Measurements from ENCODE around the gene LARGE1.

LARGE1 gene

DNA sequence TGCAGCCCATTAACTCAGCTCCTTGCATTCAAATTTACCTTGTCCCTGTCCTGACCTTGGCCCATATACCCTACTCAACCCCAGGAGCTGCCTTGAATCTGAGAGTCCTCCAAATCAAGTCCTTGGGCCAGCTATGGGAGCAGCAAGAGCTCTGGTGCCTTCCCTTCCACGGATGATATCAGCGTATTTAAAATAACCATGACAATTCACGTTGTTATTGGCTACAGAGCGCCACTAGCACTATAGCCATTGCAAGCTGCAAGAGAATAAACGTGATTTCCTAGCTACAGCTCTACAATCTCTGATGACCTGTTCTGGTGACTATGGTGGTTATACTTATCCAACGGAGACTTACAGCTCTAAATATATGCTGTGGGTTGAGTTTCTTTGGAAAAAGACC is 357.8 kb downstream of the LARGE1 start:
- Histone ChIP-seq H4K20me1 (ENCODE audit: low read depth, low read length) (no peaks in the 10 kb centered on the region), H2AFZ (ENCODE audit: low read depth, low read length, severe bottlenecking) (no peak overlapping the region), H3K36me3 (ENCODE audit: low read length) (no peaks in the 10 kb centered on the region), H3K9ac (ENCODE audit: low read length) (no peak overlapping the region), H3K79me2 (ENCODE audit: insufficient read depth, low read length) (no peaks in the 10 kb centered on the region), H3K4me2 (ENCODE audit: low read depth, low read length, poor library complexity, severe bottlenecking) (no peak overlapping the region), H3F3A (ENCODE audit: insufficient read depth) (no peaks in the 10 kb centered on the region), H3K9me2 (replicated peaks; ENCODE audit: insufficient read depth, low read length) (no peaks in the 10 kb centered on the region), H3K9me3 (ENCODE audit: insufficient read depth, low read length) (no peaks in the 10 kb centered on the region), H3K4me3 (ENCODE audit: insufficient read depth, low read length, poor library complexity, severe bottlenecking) (no peak overlapping the region), H3K27ac (ENCODE audit: low read depth, low read length) (no peak overlapping the region), H3K27me3 (ENCODE audit: low read length) (no peaks in the 10 kb centered on the region)
- no peak for TF ChIP-seq EZH2phosphoT487 (conservative IDR thresholded peaks at IDR 0.05; ENCODE audit: low read length)
- TF ChIP-seq, protein P1, sequence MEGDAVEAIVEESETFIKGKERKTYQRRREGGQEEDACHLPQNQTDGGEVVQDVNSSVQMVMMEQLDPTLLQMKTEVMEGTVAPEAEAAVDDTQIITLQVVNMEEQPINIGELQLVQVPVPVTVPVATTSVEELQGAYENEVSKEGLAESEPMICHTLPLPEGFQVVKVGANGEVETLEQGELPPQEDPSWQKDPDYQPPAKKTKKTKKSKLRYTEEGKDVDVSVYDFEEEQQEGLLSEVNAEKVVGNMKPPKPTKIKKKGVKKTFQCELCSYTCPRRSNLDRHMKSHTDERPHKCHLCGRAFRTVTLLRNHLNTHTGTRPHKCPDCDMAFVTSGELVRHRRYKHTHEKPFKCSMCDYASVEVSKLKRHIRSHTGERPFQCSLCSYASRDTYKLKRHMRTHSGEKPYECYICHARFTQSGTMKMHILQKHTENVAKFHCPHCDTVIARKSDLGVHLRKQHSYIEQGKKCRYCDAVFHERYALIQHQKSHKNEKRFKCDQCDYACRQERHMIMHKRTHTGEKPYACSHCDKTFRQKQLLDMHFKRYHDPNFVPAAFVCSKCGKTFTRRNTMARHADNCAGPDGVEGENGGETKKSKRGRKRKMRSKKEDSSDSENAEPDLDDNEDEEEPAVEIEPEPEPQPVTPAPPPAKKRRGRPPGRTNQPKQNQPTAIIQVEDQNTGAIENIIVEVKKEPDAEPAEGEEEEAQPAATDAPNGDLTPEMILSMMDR (IDR thresholded peaks at IDR 0.05; ENCODE audit: insufficient read depth, low read length, poor library complexity, severe bottlenecking) = no peak

DNA sequence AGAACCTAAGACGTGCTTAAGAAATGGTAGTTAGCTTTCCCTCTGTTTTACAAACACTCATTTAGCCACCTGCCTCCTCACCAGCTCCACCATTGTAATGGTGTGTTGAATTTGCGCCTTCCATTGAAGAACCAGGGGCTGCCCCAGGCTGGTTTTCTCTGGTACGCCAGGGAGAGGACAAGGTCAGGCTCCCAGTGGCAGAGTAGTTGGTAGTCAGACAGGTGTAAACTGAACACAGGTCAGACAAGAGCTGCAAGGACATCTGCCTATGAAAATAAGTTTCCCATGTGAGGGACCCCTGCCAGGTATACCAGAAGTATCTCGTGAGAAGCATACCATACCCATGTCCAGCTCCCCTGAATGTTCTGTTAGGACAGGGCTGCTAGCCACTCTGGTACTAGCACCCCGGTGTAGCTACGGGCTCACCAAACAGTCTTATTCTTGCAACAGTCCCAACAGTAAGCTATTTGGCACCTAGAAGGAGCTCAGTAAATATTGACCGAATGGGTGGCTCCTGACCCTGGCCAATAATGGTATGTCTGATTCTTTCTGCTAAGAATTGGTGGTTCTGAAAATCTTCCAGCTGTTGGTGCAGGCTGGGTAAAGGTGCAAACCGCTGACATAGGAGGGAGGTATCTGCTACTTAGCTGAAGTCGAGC is 359.0 kb downstream of the LARGE1 start:
- Histone ChIP-seq H2AFZ (ENCODE audit: low read depth, low read length, severe bottlenecking) (no peak overlapping the region), H3K9me2 (replicated peaks; ENCODE audit: insufficient read depth, low read length) (no peaks in the 10 kb centered on the region), H3F3A (ENCODE audit: insufficient read depth) (no peaks in the 10 kb centered on the region), H3K27me3 (ENCODE audit: low read length) (no peaks in the 10 kb centered on the region), H3K36me3 (ENCODE audit: low read length) (no peaks in the 10 kb centered on the region), H3K4me3 (ENCODE audit: insufficient read depth, low read length, poor library complexity, severe bottlenecking) (no peak overlapping the region), H3K79me2 (ENCODE audit: insufficient read depth, low read length) (no peaks in the 10 kb centered on the region), H3K9me3 (ENCODE audit: insufficient read depth, low read length) (no peaks in the 10 kb centered on the region), H3K27ac (ENCODE audit: low read depth, low read length) (no peak overlapping the region), H4K20me1 (ENCODE audit: low read depth, low read length) (no peaks in the 10 kb centered on the region), H3K4me2 (ENCODE audit: low read depth, low read length, poor library complexity, severe bottlenecking) (no peak overlapping the region), H3K9ac (ENCODE audit: low read length) (no peak overlapping the region)
- no peak for TF ChIP-seq EZH2phosphoT487 (conservative IDR thresholded peaks at IDR 0.05; ENCODE audit: low read length)
- TF ChIP-seq, protein P1 (IDR thresholded peaks at IDR 0.05; ENCODE audit: insufficient read depth, low read length, poor library complexity, severe bottlenecking) = no peak

DNA sequence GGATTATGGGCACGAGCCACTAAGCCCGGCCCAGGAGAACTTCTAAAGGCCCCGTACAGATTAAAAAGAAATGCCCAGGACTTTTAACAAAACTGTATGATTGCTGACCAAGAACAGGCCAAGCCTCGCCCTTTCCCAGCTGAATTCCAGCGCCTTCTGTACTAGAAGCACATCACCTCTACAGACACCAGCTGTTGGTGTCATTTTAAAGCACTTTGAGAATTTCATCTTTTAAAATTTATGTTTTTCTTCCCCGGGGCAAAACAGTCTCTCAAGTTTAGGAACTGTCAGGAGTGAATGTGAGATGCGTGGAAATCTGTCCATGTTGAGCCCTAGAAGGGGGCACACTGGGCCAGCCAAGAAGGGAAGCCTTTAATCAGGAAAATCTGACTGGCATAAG is 362.4 kb downstream of the LARGE1 start:
- H3F3A ChIP-seq (ENCODE audit: insufficient read depth) = no peaks in the 10 kb centered on the region
- no peaks in the 10 kb centered on the region for H3K9me2 ChIP-seq (replicated peaks; ENCODE audit: insufficient read depth, low read length)
- no peaks in the 10 kb centered on the region for H3K79me2 ChIP-seq (ENCODE audit: insufficient read depth, low read length)
- no peak overlapping the region for H3K27ac ChIP-seq (ENCODE audit: low read depth, low read length)
- H4K20me1 ChIP-seq (ENCODE audit: low read depth, low read length) = no peaks in the 10 kb centered on the region
- H2AFZ ChIP-seq (ENCODE audit: low read depth, low read length, severe bottlenecking) = no peak overlapping the region
- H3K4me3 ChIP-seq (ENCODE audit: insufficient read depth, low read length, poor library complexity, severe bottlenecking) = no peak overlapping the region
- no peaks in the 10 kb centered on the region for H3K9me3 ChIP-seq (ENCODE audit: insufficient read depth, low read length)
- no peak for TF ChIP-seq EZH2phosphoT487 (conservative IDR thresholded peaks at IDR 0.05; ENCODE audit: low read length)
- TF ChIP-seq, protein P1 (IDR thresholded peaks at IDR 0.05; ENCODE audit: insufficient read depth, low read length, poor library complexity, severe bottlenecking) = no peak
- no peak overlapping the region for H3K9ac ChIP-seq (ENCODE audit: low read length)
- no peak overlapping the region for H3K4me2 ChIP-seq (ENCODE audit: low read depth, low read length, poor library complexity, severe bottlenecking)
- H3K36me3 ChIP-seq (ENCODE audit: low read length) = no peaks in the 10 kb centered on the region
- no peaks in the 10 kb centered on the region for H3K27me3 ChIP-seq (ENCODE audit: low read length)

All from SU-DHL-6 (cell line).